ENCODE measurements around the gene ZNF827.

Gene ZNF827

GRCh38 chr4:145786261-145786660, 152.4 kb downstream of the ZNF827 start:
- H3F3A ChIP-seq (ENCODE audit: insufficient read depth), result no peaks in the 10 kb centered on the region
- no peak overlapping the region for H2AFZ ChIP-seq (ENCODE audit: low read depth, low read length, severe bottlenecking)
- no peak overlapping the region for H3K9ac ChIP-seq (ENCODE audit: low read length)
- peaks cover 5% of the 10 kb centered on the region; the same call in 1 of the 2 replicates for H3K36me3 ChIP-seq (ENCODE audit: low read length)
- H3K79me2 ChIP-seq (ENCODE audit: insufficient read depth, low read length), result no peaks in the 10 kb centered on the region
- H3K27me3 ChIP-seq (ENCODE audit: low read length), result no peaks in the 10 kb centered on the region
- H4K20me1 ChIP-seq (ENCODE audit: low read depth, low read length), result no peaks in the 10 kb centered on the region
- H3K9me3 ChIP-seq (ENCODE audit: insufficient read depth, low read length), result no peaks in the 10 kb centered on the region
- H3K9me2 ChIP-seq (replicated peaks; ENCODE audit: insufficient read depth, low read length), result no peaks in the 10 kb centered on the region
- no peak overlapping the region for H3K27ac ChIP-seq (ENCODE audit: low read depth, low read length)
- TF ChIP-seq CTCF (IDR thresholded peaks at IDR 0.05; ENCODE audit: insufficient read depth, low read length, poor library complexity, severe bottlenecking) (no peak), EZH2phosphoT487 (conservative IDR thresholded peaks at IDR 0.05; ENCODE audit: low read length) (no peak)
- no peak overlapping the region for H3K4me2 ChIP-seq (ENCODE audit: low read depth, low read length, poor library complexity, severe bottlenecking)
- no peak overlapping the region for H3K4me3 ChIP-seq (ENCODE audit: insufficient read depth, low read length, poor library complexity, severe bottlenecking)

- Histone ChIP-seq H3K9me3 (ENCODE audit: insufficient read depth, low read length) (no peaks in the 10 kb centered on the region), H3K79me2 (ENCODE audit: insufficient read depth, low read length) (no peaks in the 10 kb centered on the region), H3K9ac (ENCODE audit: low read length) (no peak overlapping the region), H3F3A (ENCODE audit: insufficient read depth) (no peaks in the 10 kb centered on the region), H3K4me3 (ENCODE audit: insufficient read depth, low read length, poor library complexity, severe bottlenecking) (no peak overlapping the region), H3K36me3 (ENCODE audit: low read length) (peaks cover 5% of the 10 kb centered on the region; the same call in 1 of the 2 replicates), H3K27me3 (ENCODE audit: low read length) (no peaks in the 10 kb centered on the region), H3K9me2 (replicated peaks; ENCODE audit: insufficient read depth, low read length) (no peaks in the 10 kb centered on the region), H3K27ac (ENCODE audit: low read depth, low read length) (no peak overlapping the region), H2AFZ (ENCODE audit: low read depth, low read length, severe bottlenecking) (no peak overlapping the region), H4K20me1 (ENCODE audit: low read depth, low read length) (no peaks in the 10 kb centered on the region), H3K4me2 (ENCODE audit: low read depth, low read length, poor library complexity, severe bottlenecking) (no peak overlapping the region)
- TF ChIP-seq CTCF (IDR thresholded peaks at IDR 0.05; ENCODE audit: insufficient read depth, low read length, poor library complexity, severe bottlenecking) (no peak), EZH2phosphoT487 (conservative IDR thresholded peaks at IDR 0.05; ENCODE audit: low read length) (no peak)
Measured at GRCh38 chr4:145785391-145786008, 153.1 kb downstream of the ZNF827 start.

GRCh38 chr4:145784036-145784435, 154.6 kb downstream of the ZNF827 start:
- H3F3A ChIP-seq (ENCODE audit: insufficient read depth), result no peaks in the 10 kb centered on the region
- no peak overlapping the region for H3K4me2 ChIP-seq (ENCODE audit: low read depth, low read length, poor library complexity, severe bottlenecking)
- H3K4me3 ChIP-seq (ENCODE audit: insufficient read depth, low read length, poor library complexity, severe bottlenecking), result no peak overlapping the region
- peaks cover 12% of the 10 kb centered on the region; the same call in 1 of the 2 replicates for H3K36me3 ChIP-seq (ENCODE audit: low read length)
- H3K27me3 ChIP-seq (ENCODE audit: low read length), result no peaks in the 10 kb centered on the region
- no peaks in the 10 kb centered on the region for H3K9me2 ChIP-seq (replicated peaks; ENCODE audit: insufficient read depth, low read length)
- no peak overlapping the region for H3K27ac ChIP-seq (ENCODE audit: low read depth, low read length)
- H3K9me3 ChIP-seq (ENCODE audit: insufficient read depth, low read length), result no peaks in the 10 kb centered on the region
- no peaks in the 10 kb centered on the region for H4K20me1 ChIP-seq (ENCODE audit: low read depth, low read length)
- TF ChIP-seq EZH2phosphoT487 (conservative IDR thresholded peaks at IDR 0.05; ENCODE audit: low read length), result no peak
- no peak for TF ChIP-seq CTCF (IDR thresholded peaks at IDR 0.05; ENCODE audit: insufficient read depth, low read length, poor library complexity, severe bottlenecking)
- H3K79me2 ChIP-seq (ENCODE audit: insufficient read depth, low read length), result no peaks in the 10 kb centered on the region
- H2AFZ ChIP-seq (ENCODE audit: low read depth, low read length, severe bottlenecking), result no peak overlapping the region
- no peak overlapping the region for H3K9ac ChIP-seq (ENCODE audit: low read length)
